H1 (cell line): ENCODE results near the gene SMS. TPM values are rescaled to one million over a fixed set of nuclear protein-coding genes. Genes with fewer than 3 reads are reported as not detected.

Experiments
- CBX8 ChIP-seq: fragments of 300-800, 300-1000 bp; sonication (generic); IDR thresholded peaks from 2 replicates; pipeline ENCODE4 v1.7.1; 2016; ENCODE audit warnings: low read depth, low read length, borderline replicate concordance
- EZH2 ChIP-seq: fragments of 200-600 bp; sonication (generic); IDR thresholded peaks from 2 replicates; pipeline ENCODE4 v1.7.1; 2012; ENCODE audit warnings: low read depth, mild to moderate bottlenecking, moderate library complexity, low read length, inconsistent platforms; ENCODE audit not compliant: severe bottlenecking
- HDAC6 ChIP-seq: IDR thresholded peaks from one replicate; pipeline ENCODE4 v1.7.1; 2012; ENCODE audit warnings: low read depth, mild to moderate bottlenecking, inconsistent platforms, low read length, moderate library complexity
- polyA plus RNA-seq, 7 experiments: library from polyadenylated mRNA; depleted of rRNA in 3 of 7; stranded (reverse) in 5 of 7; unstranded in 2 of 7; fragments of >200 nt in 5 of 7; fragments of 200-250 nt in 2 of 7; gene quantifications; 1 replicate in 5 of 7; 2 replicates in 1 of 7; 4 replicates in 1 of 7; pipeline versions ENCODE4 v1.2.1 to v1.2.3, GENCODE V29; 2011 to 2013; ENCODE audit warnings: missing spikeins in 2 of 7, mixed read lengths in 2 of 7
- total RNA-seq: library from RNA; stranded (reverse); fragmentation: NEBNext Ultra II Directional; extraction: Animal tissue kit (Norgen Biotek cat#: 25700); gene quantifications from 2 replicates; pipeline ENCODE4 v1.2.1, GENCODE V29; 2021
- TF ChIP-seq, protein P1 (sequence below), 3 experiments: IDR thresholded peaks; 1 replicate in 2 of 3; 2 replicates in 1 of 3; pipeline versions ENCODE4 v1.5.1 to v1.6.1; 2011; ENCODE audit warnings: low read length in 3 of 3, mild to moderate bottlenecking in 3 of 3, inconsistent platforms in 2 of 3, low read depth in 1 of 3, moderate library complexity in 1 of 3; ENCODE audit not compliant: insufficient read depth in 1 of 3; ENCODE audit errors: control extremely low read depth in 1 of 3

SMS gene
- total and polyA plus RNA-seq, 2 of the 8 experiments (the other 6 are each of a cell fraction or from before 2014, with no cell fraction given), result 66.3 to 256 TPM

DNA sequence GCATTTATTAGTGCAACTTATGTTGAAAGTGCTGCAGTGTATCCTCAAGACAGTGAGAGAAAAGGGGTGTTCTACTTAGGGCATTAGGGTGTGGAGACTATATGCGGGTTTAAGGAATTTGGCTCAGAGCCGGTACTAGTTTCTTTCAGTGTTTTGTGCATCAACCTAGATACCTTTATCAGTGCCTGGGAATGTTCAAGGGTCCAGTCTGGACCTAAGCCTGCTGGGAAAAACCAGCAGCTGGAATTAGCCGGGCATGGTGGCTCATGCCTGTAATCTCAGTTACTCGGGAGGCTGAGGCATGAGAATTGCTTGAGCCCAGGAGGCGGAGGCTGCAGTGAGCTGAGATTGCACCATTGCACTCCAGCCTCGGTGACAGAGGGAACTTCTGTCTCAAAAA, 99.0 kb downstream of the SMS start (continued):
- TF ChIP-seq EZH2, result no peak
- no peak for TF ChIP-seq HDAC6
- TF ChIP-seq CBX8, result no peak
- TF ChIP-seq, protein P1, sequence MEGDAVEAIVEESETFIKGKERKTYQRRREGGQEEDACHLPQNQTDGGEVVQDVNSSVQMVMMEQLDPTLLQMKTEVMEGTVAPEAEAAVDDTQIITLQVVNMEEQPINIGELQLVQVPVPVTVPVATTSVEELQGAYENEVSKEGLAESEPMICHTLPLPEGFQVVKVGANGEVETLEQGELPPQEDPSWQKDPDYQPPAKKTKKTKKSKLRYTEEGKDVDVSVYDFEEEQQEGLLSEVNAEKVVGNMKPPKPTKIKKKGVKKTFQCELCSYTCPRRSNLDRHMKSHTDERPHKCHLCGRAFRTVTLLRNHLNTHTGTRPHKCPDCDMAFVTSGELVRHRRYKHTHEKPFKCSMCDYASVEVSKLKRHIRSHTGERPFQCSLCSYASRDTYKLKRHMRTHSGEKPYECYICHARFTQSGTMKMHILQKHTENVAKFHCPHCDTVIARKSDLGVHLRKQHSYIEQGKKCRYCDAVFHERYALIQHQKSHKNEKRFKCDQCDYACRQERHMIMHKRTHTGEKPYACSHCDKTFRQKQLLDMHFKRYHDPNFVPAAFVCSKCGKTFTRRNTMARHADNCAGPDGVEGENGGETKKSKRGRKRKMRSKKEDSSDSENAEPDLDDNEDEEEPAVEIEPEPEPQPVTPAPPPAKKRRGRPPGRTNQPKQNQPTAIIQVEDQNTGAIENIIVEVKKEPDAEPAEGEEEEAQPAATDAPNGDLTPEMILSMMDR (IDR thresholded peaks at IDR 0.05; ENCODE audit: control extremely low read depth in 1 of 3, insufficient read depth in 1 of 3, low read depth in 1 of 3, low read length in 3 of 3), result no peak
